ENCODE data around the gene RAB30.

RAB30 gene

GRCh38 chr11:83039566-83039965 is 32.1 kb downstream of the RAB30 start:
- no peak for DNase-seq (ENCODE audit: low read depth)

GRCh38 chr11:83037877-83038276 is 33.8 kb downstream of the RAB30 start:
- no peak for DNase-seq (ENCODE audit: low read depth)

GRCh38 chr11:83036701-83037100 is 35.0 kb downstream of the RAB30 start:
- no peak for DNase-seq (ENCODE audit: low read depth)

- no peak for DNase-seq (ENCODE audit: low read depth)
Observed at GRCh38 chr11:83035070-83035854, 36.4 kb downstream of the RAB30 start.

GRCh38 chr11:83034673-83035014 is 37.1 kb downstream of the RAB30 start:
- DNase-seq (ENCODE audit: low read depth) = no peak

GRCh38 chr11:83033972-83034672 is 37.6 kb downstream of the RAB30 start:
- DNase-seq (ENCODE audit: low read depth) = no peak

GRCh38 chr11:83033371-83033770 is 38.3 kb downstream of the RAB30 start:
- no peak for DNase-seq (ENCODE audit: low read depth)

GRCh38 chr11:83031127-83031526 is 40.6 kb downstream of the RAB30 start:
- no peak for DNase-seq (ENCODE audit: low read depth)

- no peak for DNase-seq (ENCODE audit: low read depth)
Observed at GRCh38 chr11:83027794-83028193, 43.9 kb downstream of the RAB30 start.

GRCh38 chr11:83027289-83027688 is 44.4 kb downstream of the RAB30 start:
- no peak for DNase-seq (ENCODE audit: low read depth)

- no peak for DNase-seq (ENCODE audit: low read depth)
Observed at GRCh38 chr11:83026229-83026628, 45.5 kb downstream of the RAB30 start.

GRCh38 chr11:83025267-83025704 is 46.4 kb downstream of the RAB30 start:
- DNase-seq (ENCODE audit: low read depth) = no peak

- no peak for DNase-seq (ENCODE audit: low read depth)
Observed at GRCh38 chr11:83024270-83024854, 47.3 kb downstream of the RAB30 start.

GRCh38 chr11:83023410-83023809 is 48.3 kb downstream of the RAB30 start:
- no peak for DNase-seq (ENCODE audit: low read depth)

GRCh38 chr11:83021780-83022125 is 49.9 kb downstream of the RAB30 start:
- DNase-seq (ENCODE audit: low read depth) = no peak

GRCh38 chr11:83020942-83021779 is 50.5 kb downstream of the RAB30 start:
- no peak for DNase-seq (ENCODE audit: low read depth)

GRCh38 chr11:83019888-83020579 is 51.7 kb downstream of the RAB30 start:
- DNase-seq (ENCODE audit: low read depth) = no peak

- no peak for DNase-seq (ENCODE audit: low read depth)
Observed at GRCh38 chr11:83014951-83015350, 56.7 kb downstream of the RAB30 start.

GRCh38 chr11:83012168-83013067 is 59.3 kb downstream of the RAB30 start:
- no peak for DNase-seq (ENCODE audit: low read depth)

GRCh38 chr11:83011333-83012167 is 60.1 kb downstream of the RAB30 start:
- DNase-seq (ENCODE audit: low read depth) = no peak

Measured in stimulated activated CD8-positive, alpha-beta memory T cell treated with anti-CD3 and anti-CD28 coated beads, Interleukin-4, amount 100 ng/mL, for 24 hours (primary cell).